ENCODE measurements around the gene PUS1. TPM values are rescaled to one million over a fixed set of nuclear protein-coding genes. Genes with fewer than 3 reads are reported as not detected.

Gene PUS1
- total RNA-seq, 2 experiments from 2014 or later = 37.7 to 38.8 TPM

DNA sequence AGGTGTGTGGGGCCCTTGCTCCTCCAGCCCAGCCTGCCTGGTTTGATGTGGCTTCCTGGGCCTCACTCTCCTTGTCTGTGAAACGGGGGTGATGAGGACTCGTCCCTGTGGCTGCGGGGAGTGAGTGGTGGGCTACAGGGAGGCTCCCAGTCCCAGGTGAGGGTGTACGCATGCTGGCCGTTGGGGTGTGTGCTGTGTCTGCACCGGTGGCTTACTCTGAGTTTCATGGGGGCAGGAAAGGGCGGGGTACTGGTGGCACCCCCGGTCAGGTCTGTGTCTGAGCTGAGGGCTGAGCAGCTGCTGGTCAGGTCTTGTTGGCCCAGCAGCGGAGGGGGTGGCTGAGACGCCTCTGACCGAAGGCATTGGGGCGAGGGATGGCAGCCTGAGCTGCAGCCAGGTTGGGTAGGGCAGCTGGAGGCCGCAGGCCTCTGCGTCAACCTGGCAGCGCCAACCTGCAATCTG, 23.4 kb upstream of the PUS1 start:
- no peak for DNase-seq
- Mint-ChIP-seq H3K9me3 (no peaks in the 10 kb centered on the region), H3K36me3 (ENCODE audit: low read depth) (no peaks in the 10 kb centered on the region), H3K4me3 (no peak overlapping the region), H3K4me1 (ENCODE audit: low read depth) (peaks cover 6% of the 10 kb centered on the region), H3K27me3 (ENCODE audit: low read depth) (no peaks in the 10 kb centered on the region), H3K27ac (no peak overlapping the region)
- CTCF ChIA-PET = interaction anchor here (0.7 kb wide), 1 partner anchor 536 kb away, joined by 5 read pairs; no protein-coding TSS in a partner anchor
- intact Hi-C loops (cut with micrococcal nuclease) = no loop called here

DNA sequence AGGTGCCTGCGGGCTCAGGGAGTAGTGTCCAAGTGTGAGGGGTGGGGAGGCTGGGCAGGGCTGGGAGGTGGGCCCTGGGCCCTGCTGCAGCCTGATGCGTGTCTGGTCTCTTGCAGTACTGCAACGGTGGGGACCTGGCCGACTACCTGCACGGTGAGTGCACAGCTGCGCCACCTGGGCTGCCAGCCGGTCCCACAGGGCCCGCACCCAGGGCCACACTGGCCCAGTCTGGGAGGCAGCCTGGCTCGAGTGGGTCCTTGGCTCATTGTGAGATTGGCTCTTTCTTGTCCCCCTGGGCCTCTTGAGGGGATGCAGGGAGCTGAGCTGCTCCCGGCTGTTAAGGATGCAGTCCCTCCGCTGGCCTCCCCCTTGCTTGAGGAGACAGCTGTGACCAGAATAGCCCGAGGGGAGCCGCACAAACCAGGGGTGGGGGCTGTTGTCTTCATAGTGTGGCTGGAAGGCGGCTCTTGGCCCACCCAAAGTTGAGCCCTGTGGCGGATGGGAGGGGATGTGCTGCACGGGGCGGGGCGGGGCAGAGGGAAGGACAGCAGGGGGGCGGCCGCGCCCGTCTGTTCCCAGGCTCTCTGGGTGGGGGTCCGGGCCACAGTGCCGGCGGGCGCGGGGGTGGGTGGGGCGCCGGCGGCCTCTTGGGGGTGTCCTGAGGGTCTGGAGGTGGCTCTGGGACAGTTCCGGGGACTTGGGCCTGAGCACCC, 21.5 kb upstream of the PUS1 start:
- peaks cover 6% of the 10 kb centered on the region for H3K4me1 Mint-ChIP-seq (ENCODE audit: low read depth)
- intact Hi-C loops (cut with micrococcal nuclease) = no loop called here
- no peaks in the 10 kb centered on the region for H3K27me3 Mint-ChIP-seq (ENCODE audit: low read depth)

DNA sequence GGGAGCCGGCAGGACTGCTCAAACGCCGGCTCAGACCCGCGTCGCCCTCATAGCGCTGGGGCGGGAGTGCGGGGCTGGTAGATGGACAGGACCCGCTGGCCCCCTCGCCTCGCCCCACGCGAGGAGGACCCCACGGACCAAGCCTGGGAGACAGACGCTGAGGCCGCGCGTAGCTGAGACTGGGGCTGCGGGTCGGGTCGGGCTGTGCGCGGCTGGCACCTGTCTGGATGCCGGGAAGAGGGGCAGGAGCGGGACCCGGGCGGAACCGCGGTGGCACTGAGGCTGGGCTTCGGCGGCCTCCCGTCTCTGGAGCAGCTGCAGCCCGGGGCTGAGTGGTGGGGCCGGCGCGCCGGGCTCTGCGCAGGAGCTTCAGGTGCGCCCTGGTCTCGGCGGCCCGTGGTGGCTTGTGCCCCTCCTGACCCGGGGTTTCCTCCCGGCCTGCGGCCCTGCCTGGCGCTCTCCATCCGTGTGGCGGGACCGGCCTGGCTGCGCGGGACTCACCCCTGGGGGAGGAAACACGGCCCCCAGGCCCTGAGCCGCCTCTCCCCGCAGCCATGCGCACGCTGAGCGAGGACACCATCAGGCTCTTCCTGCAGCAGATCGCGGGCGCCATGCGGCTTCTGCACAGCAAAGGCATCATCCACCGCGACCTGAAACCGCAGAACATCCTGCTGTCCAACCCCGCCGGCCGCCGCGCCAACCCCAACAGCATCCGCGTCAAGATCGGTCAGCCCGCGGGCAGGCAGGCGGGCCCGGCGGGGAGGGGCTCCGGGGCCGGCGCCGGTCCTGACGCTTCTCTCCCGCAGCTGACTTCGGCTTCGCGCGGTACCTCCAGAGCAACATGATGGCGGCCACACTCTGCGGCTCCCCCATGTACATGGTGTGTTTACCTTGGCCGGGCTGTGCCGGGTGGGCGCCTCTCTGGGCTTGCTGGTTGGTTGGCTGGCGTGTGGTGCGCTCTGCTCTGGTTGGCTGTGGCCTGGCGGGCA, 20.7 kb upstream of the PUS1 start:
- intact Hi-C loops (cut with micrococcal nuclease) = no loop called here
- Mint-ChIP-seq H3K36me3 (ENCODE audit: low read depth) (no peaks in the 10 kb centered on the region), H3K4me1 (ENCODE audit: low read depth) (peaks cover 6% of the 10 kb centered on the region), H3K9me3 (no peaks in the 10 kb centered on the region), H3K27ac (no peak overlapping the region), H3K27me3 (ENCODE audit: low read depth) (no peaks in the 10 kb centered on the region), H3K4me3 (no peak overlapping the region)
- DNase-seq = no peak
- CTCF ChIA-PET = no interaction called here

More for the DNA sequence above, 21.5 kb upstream of the PUS1 start:
- Mint-ChIP-seq H3K9me3 (no peaks in the 10 kb centered on the region), H3K4me3 (no peak overlapping the region), H3K27ac (no peak overlapping the region), H3K36me3 (ENCODE audit: low read depth) (no peaks in the 10 kb centered on the region)
- CTCF ChIA-PET = no interaction called here
- DNase-seq = no peak

DNA sequence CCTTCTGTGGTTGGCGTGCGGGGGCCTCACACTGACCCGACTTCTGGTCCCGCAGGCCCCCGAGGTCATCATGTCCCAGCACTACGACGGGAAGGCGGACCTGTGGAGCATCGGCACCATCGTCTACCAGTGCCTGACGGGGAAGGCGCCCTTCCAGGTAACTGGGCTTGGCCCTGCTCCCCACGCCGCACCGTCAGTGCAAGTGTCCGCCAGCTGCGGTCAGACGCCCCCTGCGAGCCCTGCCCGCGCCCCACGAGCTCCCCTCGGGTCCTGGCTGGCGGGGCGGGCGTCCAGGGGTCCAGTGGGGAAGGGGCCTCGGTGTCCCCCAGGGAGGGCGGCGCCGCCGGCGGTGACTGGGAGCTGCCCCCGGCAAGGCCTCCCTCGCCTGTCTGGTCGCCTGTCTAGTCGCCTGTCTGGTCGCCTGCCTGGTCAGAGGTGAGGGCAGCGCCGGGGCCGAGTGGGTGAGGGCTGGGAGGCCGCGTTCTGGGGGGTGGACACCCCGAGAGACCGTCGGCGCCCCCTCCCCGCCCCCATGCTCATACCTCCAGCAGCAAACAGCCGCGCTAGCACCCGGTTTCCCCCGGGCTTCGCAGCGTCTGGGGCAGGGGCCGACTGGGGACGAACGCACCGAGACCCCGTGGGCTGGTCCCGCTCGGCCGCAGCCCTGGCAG, 19.9 kb upstream of the PUS1 start:
- CTCF ChIA-PET = no interaction called here
- DNase-seq = no peak

DNA sequence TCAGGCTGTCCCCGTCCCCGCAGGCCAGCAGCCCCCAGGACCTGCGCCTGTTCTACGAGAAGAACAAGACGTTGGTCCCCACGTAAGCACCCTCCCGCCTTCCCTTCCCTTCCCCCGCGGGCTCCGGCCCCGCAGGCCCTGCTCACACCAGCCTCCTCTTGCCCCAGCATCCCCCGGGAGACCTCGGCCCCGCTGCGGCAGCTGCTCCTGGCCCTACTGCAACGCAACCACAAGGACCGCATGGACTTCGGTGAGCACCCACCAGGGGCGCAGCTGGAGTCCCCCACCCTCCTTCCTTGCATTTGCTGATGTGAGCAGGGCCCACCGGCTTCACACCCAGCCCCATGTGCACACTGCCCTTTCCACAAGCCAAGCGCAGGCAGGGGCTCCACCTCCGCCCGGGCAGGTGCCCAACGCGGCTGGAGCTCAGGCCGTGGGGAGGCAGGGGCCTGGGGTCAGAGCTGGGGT, 19.3 kb upstream of the PUS1 start:
- Mint-ChIP-seq H3K27me3 (ENCODE audit: low read depth) (no peaks in the 10 kb centered on the region), H3K4me1 (ENCODE audit: low read depth) (peaks cover 4% of the 10 kb centered on the region), H3K9me3 (no peaks in the 10 kb centered on the region), H3K4me3 (no peak overlapping the region), H3K27ac (no peak overlapping the region), H3K36me3 (ENCODE audit: low read depth) (no peaks in the 10 kb centered on the region)
- intact Hi-C loops (cut with micrococcal nuclease) = no loop called here
- CTCF ChIA-PET = no interaction called here
- no peak for DNase-seq

More for the DNA sequence above, 19.9 kb upstream of the PUS1 start:
- H3K9me3 Mint-ChIP-seq = no peaks in the 10 kb centered on the region
- intact Hi-C loops (cut with micrococcal nuclease) = no loop called here
- H3K36me3 Mint-ChIP-seq (ENCODE audit: low read depth) = no peaks in the 10 kb centered on the region
- peaks cover 6% of the 10 kb centered on the region for H3K4me1 Mint-ChIP-seq (ENCODE audit: low read depth)
- no peaks in the 10 kb centered on the region for H3K27me3 Mint-ChIP-seq (ENCODE audit: low read depth)
- no peak overlapping the region for H3K4me3 Mint-ChIP-seq
- no peak overlapping the region for H3K27ac Mint-ChIP-seq

DNA sequence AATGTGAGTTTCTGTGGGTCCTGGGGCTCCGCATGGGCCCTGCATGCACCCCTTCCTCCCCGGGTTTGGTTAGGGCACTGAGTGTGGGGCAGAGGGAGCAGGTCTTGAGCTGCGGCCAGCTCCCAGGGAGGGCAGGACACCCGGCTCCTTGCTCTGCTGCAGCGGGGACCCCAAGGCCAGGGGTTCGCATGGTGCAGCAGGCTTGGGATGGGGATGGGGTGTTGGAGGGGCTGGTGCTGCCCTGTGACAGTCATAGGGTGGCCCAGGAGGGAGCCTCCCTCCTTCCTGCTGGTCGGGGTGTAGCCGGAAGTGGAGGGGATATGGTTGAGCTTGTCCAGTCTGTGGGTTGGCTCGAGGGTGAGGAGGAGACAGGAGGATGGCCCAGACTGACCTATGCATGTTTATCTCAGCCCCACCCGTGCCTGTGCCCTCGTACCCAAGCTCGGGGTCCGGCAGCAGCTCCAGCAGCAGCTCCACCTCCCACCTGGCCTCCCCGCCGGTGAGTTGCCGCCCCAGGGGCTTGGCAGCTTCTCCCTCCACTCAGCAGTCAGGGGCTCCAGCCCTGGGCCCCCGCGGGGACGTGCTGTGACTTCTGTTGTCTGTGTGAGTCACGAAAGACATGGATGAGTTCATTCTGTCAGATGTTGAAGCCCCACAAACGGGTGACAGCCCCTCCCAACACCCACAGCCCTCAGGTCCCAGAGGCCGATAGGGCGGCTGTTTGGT, 18.6 kb upstream of the PUS1 start:
- Mint-ChIP-seq H3K27me3 (ENCODE audit: low read depth) (no peaks in the 10 kb centered on the region), H3K4me3 (no peak overlapping the region), H3K9me3 (no peaks in the 10 kb centered on the region), H3K4me1 (ENCODE audit: low read depth) (peaks cover 3% of the 10 kb centered on the region), H3K36me3 (ENCODE audit: low read depth) (no peaks in the 10 kb centered on the region), H3K27ac (no peak overlapping the region)
- intact Hi-C loops (cut with micrococcal nuclease) = no loop called here
- DNase-seq = no peak
- CTCF ChIA-PET = no interaction called here

DNA sequence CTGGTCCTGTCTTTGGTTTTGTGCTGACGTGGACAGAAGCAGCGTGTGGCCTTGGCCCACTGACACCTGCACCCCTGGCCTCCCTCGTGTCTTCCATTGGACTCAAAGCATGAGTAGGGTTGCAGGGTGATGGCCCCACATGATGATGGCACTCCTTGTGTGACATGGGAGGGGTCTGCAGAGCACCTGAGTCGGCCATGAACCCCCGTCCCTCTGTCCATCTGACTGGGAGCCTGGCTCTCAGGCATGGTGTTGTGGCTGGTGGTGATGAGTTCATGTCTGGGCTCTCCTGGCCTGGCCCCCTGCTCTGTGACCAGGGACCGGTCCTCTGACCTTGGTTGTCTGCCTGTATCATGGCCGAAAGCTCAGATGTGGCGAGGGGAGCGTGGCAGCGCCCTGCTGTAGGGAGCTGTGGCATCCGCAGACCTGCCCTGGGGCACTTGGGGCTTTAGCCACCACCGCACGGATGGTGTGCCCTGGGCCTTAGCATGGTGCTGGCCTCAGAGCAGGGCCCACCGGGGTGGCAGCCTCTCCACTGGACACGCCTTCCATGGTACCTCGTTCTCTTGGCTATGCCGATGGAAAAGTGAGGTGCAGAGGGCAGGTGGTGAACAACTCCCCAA, 17.9 kb upstream of the PUS1 start:
- no peak for DNase-seq
- Mint-ChIP-seq H3K27ac (no peak overlapping the region), H3K4me1 (ENCODE audit: low read depth) (no peaks in the 10 kb centered on the region), H3K36me3 (ENCODE audit: low read depth) (no peaks in the 10 kb centered on the region), H3K9me3 (no peaks in the 10 kb centered on the region), H3K27me3 (ENCODE audit: low read depth) (no peaks in the 10 kb centered on the region), H3K4me3 (no peak overlapping the region)
- intact Hi-C loops (cut with micrococcal nuclease) = no loop called here
- CTCF ChIA-PET = no interaction called here

DNA sequence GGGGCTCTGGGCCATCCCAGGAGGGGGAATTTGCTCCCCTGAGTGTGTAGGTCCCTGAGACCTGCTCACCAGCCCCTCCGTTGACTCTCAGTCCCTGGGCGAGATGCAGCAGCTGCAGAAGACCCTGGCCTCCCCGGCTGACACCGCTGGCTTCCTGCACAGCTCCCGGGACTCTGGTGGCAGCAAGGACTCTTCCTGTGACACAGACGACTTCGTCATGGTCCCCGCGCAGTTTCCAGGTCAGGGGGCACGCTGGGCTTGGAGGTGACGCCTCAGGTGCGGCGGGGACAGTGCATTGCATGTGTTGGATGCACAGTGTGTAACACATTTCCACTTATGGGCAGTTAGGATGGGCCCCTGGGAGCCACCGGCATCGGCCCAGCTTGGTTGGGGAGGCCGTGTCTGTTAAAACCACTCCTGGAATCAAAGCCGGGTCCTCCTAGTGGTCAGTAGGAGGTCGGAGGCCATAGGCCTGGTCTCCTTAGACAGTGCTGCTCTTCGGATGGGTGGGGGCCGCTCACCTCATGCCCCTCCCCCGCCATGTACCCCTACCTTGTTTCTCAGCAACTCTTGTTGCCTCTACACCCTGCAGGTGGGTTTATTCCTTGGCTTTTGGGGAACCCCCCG, 17.1 kb upstream of the PUS1 start:
- CTCF ChIA-PET = no interaction called here
- DNase-seq = no peak
- no peak overlapping the region for H3K4me3 Mint-ChIP-seq
- intact Hi-C loops (cut with micrococcal nuclease) = no loop called here
- no peaks in the 10 kb centered on the region for H3K27me3 Mint-ChIP-seq (ENCODE audit: low read depth)
- H3K9me3 Mint-ChIP-seq = no peaks in the 10 kb centered on the region
- no peaks in the 10 kb centered on the region for H3K36me3 Mint-ChIP-seq (ENCODE audit: low read depth)
- H3K27ac Mint-ChIP-seq = no peak overlapping the region
- no peaks in the 10 kb centered on the region for H3K4me1 Mint-ChIP-seq (ENCODE audit: low read depth)

DNA sequence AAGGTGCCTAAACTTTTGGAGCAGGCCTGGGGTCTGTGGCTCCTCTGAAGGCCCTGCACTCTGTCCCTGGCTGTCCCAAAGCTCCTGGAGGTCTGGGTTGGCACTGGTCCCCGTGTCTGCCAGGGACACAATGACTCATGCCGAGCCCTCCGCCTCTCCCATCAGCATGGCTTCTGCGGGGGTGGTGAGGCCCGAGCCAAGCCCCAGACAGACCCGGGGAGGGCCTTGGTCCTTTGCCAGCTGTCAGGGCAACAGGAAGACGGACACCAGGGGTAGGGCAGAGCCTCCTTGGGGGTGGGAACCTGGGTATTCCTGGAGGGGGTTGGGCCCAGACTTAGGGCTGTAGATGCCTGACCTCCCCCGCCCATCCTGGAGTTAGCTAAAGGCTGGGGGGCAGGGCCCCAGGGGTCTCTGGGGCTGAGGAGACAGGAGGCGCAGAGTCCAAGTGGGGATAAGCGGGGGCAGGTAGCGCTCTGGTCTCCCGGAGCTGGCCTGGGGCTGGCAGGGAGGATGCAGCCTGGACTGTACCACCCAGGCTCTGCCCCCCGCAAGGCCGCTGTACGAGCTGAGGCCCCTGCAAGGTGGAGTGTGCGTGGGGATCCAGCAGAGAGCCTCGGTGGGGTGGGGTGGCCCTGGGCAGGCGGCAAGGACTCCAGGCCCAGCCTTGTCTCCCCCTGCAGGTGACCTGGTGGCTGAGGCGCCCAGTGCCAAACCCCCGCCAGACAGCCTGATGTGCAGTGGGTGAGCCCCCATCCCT, 16.4 kb upstream of the PUS1 start:
- CTCF ChIA-PET = no interaction called here
- H3K36me3 Mint-ChIP-seq (ENCODE audit: low read depth) = no peaks in the 10 kb centered on the region
- H3K27ac Mint-ChIP-seq = no peak overlapping the region

DNA sequence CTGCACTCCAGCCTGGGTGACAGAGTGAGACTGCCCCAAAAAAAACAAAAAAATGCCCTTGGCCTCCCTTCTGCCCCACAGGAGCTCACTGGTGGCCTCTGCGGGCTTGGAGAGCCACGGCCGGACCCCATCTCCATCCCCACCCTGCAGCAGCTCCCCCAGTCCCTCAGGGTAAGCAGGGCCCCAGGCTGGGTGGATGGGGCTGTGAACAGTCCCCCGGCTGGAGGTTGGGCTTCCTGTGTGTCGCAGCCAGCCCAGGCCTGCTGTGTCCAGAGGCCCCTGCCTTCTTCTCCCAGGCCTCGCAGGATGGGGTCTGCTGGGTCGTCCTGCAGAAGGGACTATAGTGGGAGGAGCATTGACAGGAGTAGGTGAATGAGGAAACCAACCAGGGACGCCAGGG, 15.4 kb upstream of the PUS1 start:
- intact Hi-C loops (cut with micrococcal nuclease) = no loop called here
- Mint-ChIP-seq H3K36me3 (ENCODE audit: low read depth) (no peaks in the 10 kb centered on the region), H3K27ac (no peak overlapping the region), H3K27me3 (ENCODE audit: low read depth) (no peaks in the 10 kb centered on the region), H3K9me3 (no peaks in the 10 kb centered on the region), H3K4me3 (no peak overlapping the region), H3K4me1 (ENCODE audit: low read depth) (no peaks in the 10 kb centered on the region)
- CTCF ChIA-PET = no interaction called here
- DNase-seq = no peak

More for the DNA sequence above, 16.4 kb upstream of the PUS1 start:
- no peaks in the 10 kb centered on the region for H3K4me1 Mint-ChIP-seq (ENCODE audit: low read depth)
- H3K27me3 Mint-ChIP-seq (ENCODE audit: low read depth) = no peaks in the 10 kb centered on the region
- intact Hi-C loops (cut with micrococcal nuclease) = no loop called here
- DNase-seq = no peak
- H3K4me3 Mint-ChIP-seq = no peak overlapping the region
- no peaks in the 10 kb centered on the region for H3K9me3 Mint-ChIP-seq

DNA sequence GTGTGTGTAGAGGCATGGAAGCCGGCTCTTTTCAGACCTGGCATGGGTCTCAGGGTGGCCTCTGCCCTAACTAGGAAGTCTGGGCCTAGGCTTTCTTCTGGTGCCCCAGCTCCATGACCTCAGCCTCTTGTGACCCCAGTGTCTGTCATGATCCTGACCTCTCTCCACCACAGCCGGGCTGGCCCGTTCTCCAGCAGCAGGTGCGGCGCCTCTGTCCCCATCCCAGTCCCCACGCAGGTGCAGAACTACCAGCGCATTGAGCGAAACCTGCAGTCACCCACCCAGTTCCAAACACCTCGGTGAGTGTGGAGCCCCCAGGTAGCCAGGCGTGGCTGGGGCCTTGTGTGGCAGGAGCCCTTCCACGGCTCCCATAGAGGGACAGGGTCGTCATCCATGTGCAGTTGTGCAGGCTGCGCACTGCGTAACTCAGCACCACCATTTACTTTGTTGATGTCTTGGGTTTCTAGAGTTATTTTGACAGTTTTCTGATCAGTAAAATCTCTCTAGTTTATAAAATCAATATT, 14.8 kb upstream of the PUS1 start:
- intact Hi-C loops (cut with micrococcal nuclease) = no loop called here
- H3K27ac Mint-ChIP-seq = no peak overlapping the region
- no peaks in the 10 kb centered on the region for H3K27me3 Mint-ChIP-seq (ENCODE audit: low read depth)
- no peaks in the 10 kb centered on the region for H3K4me1 Mint-ChIP-seq (ENCODE audit: low read depth)
- H3K4me3 Mint-ChIP-seq = no peak overlapping the region
- no peak for DNase-seq
- no peaks in the 10 kb centered on the region for H3K9me3 Mint-ChIP-seq
- H3K36me3 Mint-ChIP-seq (ENCODE audit: low read depth) = no peaks in the 10 kb centered on the region
- CTCF ChIA-PET = no interaction called here

Measured in activated naive CD4-positive, alpha-beta T cell treated with anti-CD3 and anti-CD28 coated beads for 36 hours (primary cell).